Measurements from ENCODE around the gene ELMO1.

ELMO1 gene

GRCh38 chr7:37427276-37427940, 21.3 kb downstream of the ELMO1 start:
- no peak for TF ChIP-seq CTCF (IDR thresholded peaks at IDR 0.05; ENCODE audit: low read depth, low read length, poor library complexity, severe bottlenecking)
- TF ChIP-seq EZH2phosphoT487 (IDR thresholded peaks at IDR 0.05; ENCODE audit: borderline replicate concordance, low read length): no peak
- Histone ChIP-seq H3F3A (ENCODE audit: control insufficient read depth, insufficient read depth) (no peaks in the 10 kb centered on the region), H3K79me2 (ENCODE audit: control insufficient read depth, low read length) (no peaks in the 10 kb centered on the region), H3K36me3 (ENCODE audit: control insufficient read depth, low read length) (no peaks in the 10 kb centered on the region), H3K4me2 (ENCODE audit: low read length) (no peak overlapping the region), H3K27ac (ENCODE audit: low read depth, low read length) (no peak overlapping the region), H3K9me3 (ENCODE audit: control insufficient read depth, insufficient read depth, low read length) (no peaks in the 10 kb centered on the region), H3K4me3 (ENCODE audit: low read length) (no peak overlapping the region), H3K4me1 (ENCODE audit: control insufficient read depth, low read length) (no peaks in the 10 kb centered on the region), H4K20me1 (ENCODE audit: control insufficient read depth, insufficient read depth, low read depth, low read length) (no peaks in the 10 kb centered on the region), H3K9me2 (replicated peaks; ENCODE audit: control insufficient read depth, low read length) (no peaks in the 10 kb centered on the region), H3K27me3 (ENCODE audit: control insufficient read depth, low read length) (no peaks in the 10 kb centered on the region)

DNA sequence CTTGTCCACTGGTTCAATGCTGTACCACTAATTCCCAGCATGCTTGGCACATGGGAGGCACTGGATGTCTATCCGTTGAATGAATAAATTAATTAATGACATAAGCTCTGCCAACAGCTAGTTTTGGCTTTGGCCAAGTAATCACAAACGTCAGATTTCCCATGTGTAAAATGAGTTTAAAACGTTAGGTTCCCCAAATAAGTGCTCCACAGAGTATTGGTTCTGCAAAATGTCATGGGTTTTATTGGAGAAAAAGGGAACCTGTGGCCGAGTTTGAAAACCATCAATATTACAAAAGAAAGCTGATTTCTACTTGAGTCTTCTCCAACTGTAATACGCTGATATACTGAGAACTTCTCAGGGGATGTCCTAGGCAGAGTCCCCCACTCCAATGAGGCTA, 23.2 kb downstream of the ELMO1 start:
- no peak overlapping the region for H3K4me3 ChIP-seq (ENCODE audit: low read length)
- H3K4me2 ChIP-seq (ENCODE audit: low read length): no peak overlapping the region
- no peaks in the 10 kb centered on the region for H3K9me3 ChIP-seq (ENCODE audit: control insufficient read depth, insufficient read depth, low read length)
- H3K36me3 ChIP-seq (ENCODE audit: control insufficient read depth, low read length): no peaks in the 10 kb centered on the region
- H3K4me1 ChIP-seq (ENCODE audit: control insufficient read depth, low read length): no peaks in the 10 kb centered on the region
- no peak overlapping the region for H3K27ac ChIP-seq (ENCODE audit: low read depth, low read length)
- no peaks in the 10 kb centered on the region for H3K27me3 ChIP-seq (ENCODE audit: control insufficient read depth, low read length)
- no peak for TF ChIP-seq CTCF (IDR thresholded peaks at IDR 0.05; ENCODE audit: low read depth, low read length, poor library complexity, severe bottlenecking)
- no peak for TF ChIP-seq EZH2phosphoT487 (IDR thresholded peaks at IDR 0.05; ENCODE audit: borderline replicate concordance, low read length)
- H3K9me2 ChIP-seq (replicated peaks; ENCODE audit: control insufficient read depth, low read length): no peaks in the 10 kb centered on the region
- no peaks in the 10 kb centered on the region for H3F3A ChIP-seq (ENCODE audit: control insufficient read depth, insufficient read depth)
- H3K79me2 ChIP-seq (ENCODE audit: control insufficient read depth, low read length): no peaks in the 10 kb centered on the region
- no peaks in the 10 kb centered on the region for H4K20me1 ChIP-seq (ENCODE audit: control insufficient read depth, insufficient read depth, low read depth, low read length)

DNA sequence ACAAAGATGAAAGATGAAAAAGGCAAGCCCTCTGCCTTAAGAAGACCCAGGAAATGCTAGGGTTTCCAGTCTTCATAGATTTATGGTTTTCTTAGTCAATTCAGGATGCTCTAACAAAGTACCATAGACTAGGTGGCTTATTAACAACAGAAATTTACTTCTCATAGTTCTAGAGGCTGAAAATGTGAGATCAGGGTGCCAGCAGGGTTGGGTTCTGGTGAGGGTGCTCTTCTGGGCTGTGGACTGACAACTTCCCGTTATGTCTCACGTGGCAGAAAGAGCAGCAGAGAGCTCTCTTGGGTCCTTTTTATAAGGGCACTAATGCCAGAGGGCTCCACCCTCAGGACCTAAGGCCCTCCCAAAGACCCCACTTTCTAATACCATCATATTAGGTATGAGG, 23.7 kb downstream of the ELMO1 start:
- H3K9me2 ChIP-seq (replicated peaks; ENCODE audit: control insufficient read depth, low read length): no peaks in the 10 kb centered on the region
- H3K27ac ChIP-seq (ENCODE audit: low read depth, low read length): no peak overlapping the region
- H3K4me1 ChIP-seq (ENCODE audit: control insufficient read depth, low read length): no peaks in the 10 kb centered on the region
- no peaks in the 10 kb centered on the region for H3K27me3 ChIP-seq (ENCODE audit: control insufficient read depth, low read length)
- H3F3A ChIP-seq (ENCODE audit: control insufficient read depth, insufficient read depth): no peaks in the 10 kb centered on the region
- no peaks in the 10 kb centered on the region for H4K20me1 ChIP-seq (ENCODE audit: control insufficient read depth, insufficient read depth, low read depth, low read length)
- H3K4me3 ChIP-seq (ENCODE audit: low read length): no peak overlapping the region
- H3K4me2 ChIP-seq (ENCODE audit: low read length): no peak overlapping the region
- no peaks in the 10 kb centered on the region for H3K36me3 ChIP-seq (ENCODE audit: control insufficient read depth, low read length)
- TF ChIP-seq CTCF (IDR thresholded peaks at IDR 0.05; ENCODE audit: low read depth, low read length, poor library complexity, severe bottlenecking) (no peak), EZH2phosphoT487 (IDR thresholded peaks at IDR 0.05; ENCODE audit: borderline replicate concordance, low read length) (no peak)
- no peaks in the 10 kb centered on the region for H3K79me2 ChIP-seq (ENCODE audit: control insufficient read depth, low read length)
- no peaks in the 10 kb centered on the region for H3K9me3 ChIP-seq (ENCODE audit: control insufficient read depth, insufficient read depth, low read length)
